Panc1 (cell line): ENCODE results near the gene HPS5.
"Not testable (repeated sequence)": the region's sequence is repeated elsewhere in the genome, so short reads cannot be mapped to it uniquely, and the experiment has no call there.

ENCODE experiments used
- POLR2AphosphoS5 ChIP-seq: IDR thresholded peaks from 2 replicates; pipeline ENCODE4 v1.6.1; 2012; ENCODE audit warnings: mild to moderate bottlenecking, low read depth, low read length, moderate library complexity
- REST ChIP-seq, 2 experiments: IDR thresholded peaks; 2 replicates each; pipeline ENCODE4 v1.6.1; 2011 to 2012; ENCODE audit warnings: low read depth in 2 of 2, control low read depth in 1 of 2, low read length in 1 of 2, mild to moderate bottlenecking in 1 of 2, moderate library complexity in 1 of 2; ENCODE audit not compliant: insufficient read depth in 1 of 2
- SIN3A ChIP-seq: IDR thresholded peaks from 2 replicates; pipeline ENCODE4 v1.6.1; 2012; ENCODE audit warnings: low read depth, mild to moderate bottlenecking, low read length, moderate library complexity, borderline replicate concordance; ENCODE audit not compliant: insufficient read depth
- TF ChIP-seq, protein P1 (sequence below): fragments of 450-650 bp; IDR thresholded peaks from 2 replicates; pipeline ENCODE4 v1.5.1; 2017; ENCODE audit warnings: mild to moderate bottlenecking

DNA sequence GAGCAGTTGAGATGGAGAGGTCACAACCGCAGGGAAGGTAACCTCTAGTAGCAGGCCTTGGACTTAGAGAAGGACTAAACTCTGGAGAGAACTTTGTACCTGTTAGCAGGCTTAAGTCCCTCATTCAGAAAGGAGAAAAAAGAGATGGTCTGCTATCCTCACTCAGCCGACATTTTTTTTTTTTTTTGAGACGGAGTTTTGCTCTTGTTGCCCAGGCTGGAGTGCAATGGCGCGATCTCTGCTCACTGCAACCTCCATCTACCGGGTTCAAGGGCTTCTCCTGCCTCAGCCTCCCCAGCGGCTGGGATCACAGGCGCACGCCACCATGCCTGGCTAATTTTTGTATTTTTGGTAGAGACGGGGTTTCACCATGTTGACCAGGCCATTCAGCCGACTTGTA is 1.9 kb upstream of the HPS5 start:
- TF ChIP-seq, protein P1, sequence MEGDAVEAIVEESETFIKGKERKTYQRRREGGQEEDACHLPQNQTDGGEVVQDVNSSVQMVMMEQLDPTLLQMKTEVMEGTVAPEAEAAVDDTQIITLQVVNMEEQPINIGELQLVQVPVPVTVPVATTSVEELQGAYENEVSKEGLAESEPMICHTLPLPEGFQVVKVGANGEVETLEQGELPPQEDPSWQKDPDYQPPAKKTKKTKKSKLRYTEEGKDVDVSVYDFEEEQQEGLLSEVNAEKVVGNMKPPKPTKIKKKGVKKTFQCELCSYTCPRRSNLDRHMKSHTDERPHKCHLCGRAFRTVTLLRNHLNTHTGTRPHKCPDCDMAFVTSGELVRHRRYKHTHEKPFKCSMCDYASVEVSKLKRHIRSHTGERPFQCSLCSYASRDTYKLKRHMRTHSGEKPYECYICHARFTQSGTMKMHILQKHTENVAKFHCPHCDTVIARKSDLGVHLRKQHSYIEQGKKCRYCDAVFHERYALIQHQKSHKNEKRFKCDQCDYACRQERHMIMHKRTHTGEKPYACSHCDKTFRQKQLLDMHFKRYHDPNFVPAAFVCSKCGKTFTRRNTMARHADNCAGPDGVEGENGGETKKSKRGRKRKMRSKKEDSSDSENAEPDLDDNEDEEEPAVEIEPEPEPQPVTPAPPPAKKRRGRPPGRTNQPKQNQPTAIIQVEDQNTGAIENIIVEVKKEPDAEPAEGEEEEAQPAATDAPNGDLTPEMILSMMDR = not testable (repeated sequence)
- not testable (repeated sequence) for TF ChIP-seq SIN3A; POLR2AphosphoS5; REST (IDR thresholded peaks at IDR 0.05; ENCODE audit: insufficient read depth in 1 of 2, low read depth in 2 of 2, low read length in 1 of 2)
